Lower lobe of right lung (tissue), 2 donors: ENCODE data around the gene ZNF341. TPM values are rescaled to one million over a fixed set of nuclear protein-coding genes. Genes with fewer than 3 reads are reported as not detected.
"Not testable (repeated sequence)": the region's sequence is repeated elsewhere in the genome, so short reads cannot be mapped to it uniquely, and the experiment has no call there.

Source experiments
- ATAC-seq, 2 donors: fragments of 200-7000 bp; cut with Tn5 transposase; one replicate each; pipeline ENCODE4 v1.9.1; 2020 to 2022; ENCODE audit warnings: mild to moderate bottlenecking in 2 of 2, moderate library complexity in 2 of 2
- DNase-seq: peaks from one replicate; pipeline ENCODE4 v3.0.0-alpha.2; 2020
- H3K27ac ChIP-seq: fragments of 200-600 bp; one replicate; pipeline ENCODE4 v1.8.0; 2022
- H3K27me3 ChIP-seq: fragments of 200-600 bp; one replicate; pipeline ENCODE4 v1.8.0; 2022; ENCODE audit warnings: low read depth
- H3K36me3 ChIP-seq: fragments of 200-600 bp; one replicate; pipeline ENCODE4 v1.8.0; 2022; ENCODE audit warnings: mild to moderate bottlenecking
- H3K4me1 ChIP-seq: fragments of 200-600 bp; one replicate; pipeline ENCODE4 v1.8.0; 2022
- H3K4me3 ChIP-seq: fragments of 200-600 bp; one replicate; pipeline ENCODE4 v1.8.0; 2022; ENCODE audit warnings: mild to moderate bottlenecking
- H3K9me3 ChIP-seq: fragments of 200-600 bp; one replicate; pipeline ENCODE4 v1.8.0; 2022
- intact Hi-C: fragments of 100-400 bp; cut with DNase I; formaldehyde crosslinking; loops from one replicate; pipeline ENCODE4 v1.11.0; 2022
- total RNA-seq: library from RNA; stranded (reverse); fragmentation: NEBNext Ultra II Directional; extraction: Animal tissue kit (Norgen Biotek cat#: 25700); gene quantifications from one replicate; pipeline ENCODE4 v1.2.1, GENCODE V29; 2021
- TF ChIP-seq, protein P1 (sequence below): fragments of 200-600 bp; IDR thresholded peaks from one replicate; pipeline ENCODE4 v1.8.0; 2022; ENCODE audit warnings: antibody characterized with exemption, mild to moderate bottlenecking
- donor health status: DM: no; HTN: yes; CAD: no; lungs with severe emphysema.

ZNF341 gene
- total RNA-seq, 1 donor from 2014 or later = 5.6 TPM

GRCh38 chr20:33744773-33745385 lies 13.1 kb downstream of the ZNF341 start:
- DNase-seq = no peak
- Histone ChIP-seq H3K4me3 (no peak overlapping the region), H3K27ac (no peak overlapping the region), H3K27me3 (no peaks in the 10 kb centered on the region), H3K36me3 (peaks cover 18% of the 10 kb centered on the region), H3K9me3 (no peaks in the 10 kb centered on the region), H3K4me1 (no peaks in the 10 kb centered on the region)
- ATAC-seq = no peak
- TF ChIP-seq, protein P1, sequence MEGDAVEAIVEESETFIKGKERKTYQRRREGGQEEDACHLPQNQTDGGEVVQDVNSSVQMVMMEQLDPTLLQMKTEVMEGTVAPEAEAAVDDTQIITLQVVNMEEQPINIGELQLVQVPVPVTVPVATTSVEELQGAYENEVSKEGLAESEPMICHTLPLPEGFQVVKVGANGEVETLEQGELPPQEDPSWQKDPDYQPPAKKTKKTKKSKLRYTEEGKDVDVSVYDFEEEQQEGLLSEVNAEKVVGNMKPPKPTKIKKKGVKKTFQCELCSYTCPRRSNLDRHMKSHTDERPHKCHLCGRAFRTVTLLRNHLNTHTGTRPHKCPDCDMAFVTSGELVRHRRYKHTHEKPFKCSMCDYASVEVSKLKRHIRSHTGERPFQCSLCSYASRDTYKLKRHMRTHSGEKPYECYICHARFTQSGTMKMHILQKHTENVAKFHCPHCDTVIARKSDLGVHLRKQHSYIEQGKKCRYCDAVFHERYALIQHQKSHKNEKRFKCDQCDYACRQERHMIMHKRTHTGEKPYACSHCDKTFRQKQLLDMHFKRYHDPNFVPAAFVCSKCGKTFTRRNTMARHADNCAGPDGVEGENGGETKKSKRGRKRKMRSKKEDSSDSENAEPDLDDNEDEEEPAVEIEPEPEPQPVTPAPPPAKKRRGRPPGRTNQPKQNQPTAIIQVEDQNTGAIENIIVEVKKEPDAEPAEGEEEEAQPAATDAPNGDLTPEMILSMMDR = no peak
- intact Hi-C loops = no loop called here

DNA sequence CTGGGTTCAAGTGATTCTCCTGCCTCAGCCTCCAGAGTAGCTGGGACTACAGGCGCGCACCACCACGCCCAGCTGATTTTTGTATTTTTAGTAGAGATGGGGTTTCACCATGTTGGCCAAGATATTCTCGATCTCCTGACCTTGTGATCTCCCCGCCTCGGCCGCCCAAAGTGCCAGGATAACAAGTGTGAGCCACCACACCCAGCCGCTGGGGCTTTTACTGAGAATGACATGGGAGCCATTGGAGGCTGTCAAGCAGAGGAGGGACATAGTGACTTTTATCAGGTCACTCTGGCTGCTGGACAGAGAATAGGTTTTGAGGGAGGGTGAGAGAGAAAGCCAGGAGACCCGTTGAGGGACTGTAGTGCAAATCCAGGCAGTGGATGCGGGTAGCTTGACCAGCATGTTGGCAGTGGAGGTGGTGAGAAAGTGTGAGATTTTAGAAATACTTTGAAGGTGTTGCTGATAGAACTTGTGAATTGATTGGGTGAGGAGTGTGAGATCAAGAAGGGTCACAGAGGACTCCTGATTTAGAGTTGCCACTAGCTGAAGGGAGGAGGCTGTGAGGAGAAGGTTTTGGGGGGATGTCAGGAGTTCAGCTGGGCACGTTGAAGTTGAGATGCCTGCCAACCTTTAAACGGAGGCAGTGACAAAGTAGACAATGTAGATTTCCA lies 14.7 kb downstream of the ZNF341 start:
- DNase-seq (no peak), ATAC-seq (no peak)
- Histone ChIP-seq H3K27ac (no peak overlapping the region), H3K4me3 (no peak overlapping the region), H3K36me3 (peaks cover 34% of the 10 kb centered on the region), H3K4me1 (no peaks in the 10 kb centered on the region), H3K9me3 (no peaks in the 10 kb centered on the region), H3K27me3 (no peaks in the 10 kb centered on the region)
- TF ChIP-seq, protein P1 = no peak
- intact Hi-C loops = no loop called here

DNA sequence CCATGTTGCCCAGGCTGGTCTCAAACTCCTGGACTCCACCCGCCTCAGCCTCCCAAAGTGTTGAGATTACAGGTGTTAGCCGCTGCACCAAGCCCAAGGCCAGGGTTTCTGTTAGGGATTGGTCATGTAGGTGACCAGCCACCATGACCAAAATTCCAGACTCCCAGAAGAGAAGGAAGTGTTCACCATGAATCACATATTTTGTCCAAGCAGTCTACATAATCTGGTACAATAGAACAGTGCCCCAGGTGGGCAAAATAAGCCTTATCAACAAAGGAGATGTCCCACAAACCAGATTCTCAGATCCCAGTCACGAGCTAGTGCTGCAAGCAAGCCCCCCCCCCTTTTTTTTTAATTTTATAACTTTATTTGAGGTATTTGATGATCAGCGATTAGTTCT lies 20.0 kb downstream of the ZNF341 start:
- Histone ChIP-seq H3K4me3 (no peak overlapping the region), H3K27me3 (no peaks in the 10 kb centered on the region), H3K27ac (no peak overlapping the region), H3K9me3 (no peaks in the 10 kb centered on the region), H3K4me1 (no peaks in the 10 kb centered on the region), H3K36me3 (peaks cover 63% of the 10 kb centered on the region)
- intact Hi-C loops = no loop called here
- no peak for ATAC-seq
- DNase-seq = no peak
- TF ChIP-seq, protein P1 = no peak

DNA sequence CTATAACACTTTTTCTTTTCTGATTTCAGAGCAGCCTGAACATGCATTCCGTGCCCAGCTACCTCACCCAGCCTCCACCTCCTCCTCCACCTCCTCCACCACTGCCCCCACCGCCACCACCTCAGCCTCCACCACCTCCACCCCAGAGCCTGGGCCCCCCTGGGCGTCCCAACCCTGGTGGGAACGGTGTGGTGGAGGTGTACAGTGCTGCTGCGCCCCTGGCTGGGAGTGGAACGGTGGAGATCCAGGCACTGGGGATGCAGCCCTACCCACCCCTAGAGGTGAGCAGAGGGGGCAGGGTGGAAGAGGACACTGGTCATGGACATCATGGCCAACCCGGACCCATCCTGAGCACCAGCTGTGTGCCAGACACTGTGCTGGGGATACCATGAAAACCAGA lies 21.3 kb downstream of the ZNF341 start:
- peaks cover 76% of the 10 kb centered on the region for H3K36me3 ChIP-seq
- no peaks in the 10 kb centered on the region for H3K4me1 ChIP-seq
- H3K4me3 ChIP-seq = no peak overlapping the region
- H3K27me3 ChIP-seq = no peaks in the 10 kb centered on the region
- TF ChIP-seq, protein P1 = no peak
- DNase-seq (no peak), ATAC-seq (peak in 1 of 2 donors; percentile 49)
- intact Hi-C loops = no loop called here
- H3K9me3 ChIP-seq = peaks cover 9% of the 10 kb centered on the region
- H3K27ac ChIP-seq = no peak overlapping the region

DNA sequence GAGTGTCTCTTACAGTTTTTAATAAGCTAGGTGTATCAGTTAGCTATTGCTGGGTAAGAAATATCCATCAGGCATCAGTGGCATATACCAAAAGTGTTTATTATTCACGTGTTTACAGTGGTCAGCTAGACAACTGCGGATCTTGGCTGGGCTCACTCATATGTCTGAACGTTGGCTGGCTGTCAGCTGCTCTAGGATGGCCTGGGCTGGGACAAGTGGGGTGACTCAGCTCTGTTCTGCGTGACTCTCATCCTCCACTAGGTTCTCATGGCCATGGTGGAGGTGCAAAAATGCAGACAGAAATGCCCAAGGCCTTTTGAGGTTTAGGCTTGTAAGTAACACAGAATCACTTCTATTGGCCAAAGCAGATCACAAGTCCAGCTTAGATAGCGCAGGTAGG lies 22.0 kb downstream of the ZNF341 start:
- Histone ChIP-seq H3K27me3 (no peaks in the 10 kb centered on the region), H3K9me3 (peaks cover 9% of the 10 kb centered on the region), H3K4me3 (no peak overlapping the region), H3K36me3 (peaks cover 77% of the 10 kb centered on the region), H3K4me1 (no peaks in the 10 kb centered on the region), H3K27ac (no peak overlapping the region)
- intact Hi-C loops = no loop called here
- TF ChIP-seq, protein P1 = no peak
- ATAC-seq (no peak), DNase-seq (no peak)

DNA sequence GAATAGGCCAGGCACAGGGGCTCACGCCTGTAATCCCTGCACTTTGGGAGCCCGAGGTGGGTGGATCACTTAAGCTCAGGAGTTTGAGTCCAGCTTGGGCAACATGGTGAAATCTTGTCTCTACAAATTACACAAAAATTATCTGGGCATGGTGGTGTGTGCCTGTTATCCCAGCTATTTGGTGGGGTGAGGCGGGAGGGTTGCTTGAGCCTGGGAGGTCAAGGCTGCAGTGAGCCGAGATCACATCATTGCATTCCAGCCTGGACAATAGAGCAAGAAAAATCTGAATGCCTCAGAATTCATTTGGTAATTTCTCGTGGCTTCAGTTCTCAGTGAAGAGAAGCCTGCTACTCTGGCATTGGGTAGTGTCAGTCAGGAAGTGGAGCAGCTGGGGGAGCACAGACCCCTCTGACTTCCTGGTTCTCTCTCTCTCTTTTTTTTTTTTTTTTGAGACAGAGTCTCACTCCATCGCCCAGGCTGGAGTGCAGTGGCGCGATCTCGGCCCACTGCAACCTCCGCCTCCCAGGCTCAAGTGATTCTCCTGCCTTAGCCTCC lies 24.2 kb downstream of the ZNF341 start:
- H3K9me3 ChIP-seq, DNase-seq, ATAC-seq, H3K4me3 ChIP-seq, H3K4me1 ChIP-seq, H3K27me3 ChIP-seq, H3K27ac ChIP-seq, intact Hi-C loops: not testable (repeated sequence)
- H3K36me3 ChIP-seq = peaks cover 61% of the 10 kb centered on the region
